ENCODE data around the gene ADGRA1.
"Not testable (repeated sequence)": the region's sequence is repeated elsewhere in the genome, so short reads cannot be mapped to it uniquely, and the experiment has no call there.

Gene ADGRA1

GRCh38 chr10:133097961-133098360, 10.2 kb downstream of the ADGRA1 start:
- no peak for DNase-seq

DNA sequence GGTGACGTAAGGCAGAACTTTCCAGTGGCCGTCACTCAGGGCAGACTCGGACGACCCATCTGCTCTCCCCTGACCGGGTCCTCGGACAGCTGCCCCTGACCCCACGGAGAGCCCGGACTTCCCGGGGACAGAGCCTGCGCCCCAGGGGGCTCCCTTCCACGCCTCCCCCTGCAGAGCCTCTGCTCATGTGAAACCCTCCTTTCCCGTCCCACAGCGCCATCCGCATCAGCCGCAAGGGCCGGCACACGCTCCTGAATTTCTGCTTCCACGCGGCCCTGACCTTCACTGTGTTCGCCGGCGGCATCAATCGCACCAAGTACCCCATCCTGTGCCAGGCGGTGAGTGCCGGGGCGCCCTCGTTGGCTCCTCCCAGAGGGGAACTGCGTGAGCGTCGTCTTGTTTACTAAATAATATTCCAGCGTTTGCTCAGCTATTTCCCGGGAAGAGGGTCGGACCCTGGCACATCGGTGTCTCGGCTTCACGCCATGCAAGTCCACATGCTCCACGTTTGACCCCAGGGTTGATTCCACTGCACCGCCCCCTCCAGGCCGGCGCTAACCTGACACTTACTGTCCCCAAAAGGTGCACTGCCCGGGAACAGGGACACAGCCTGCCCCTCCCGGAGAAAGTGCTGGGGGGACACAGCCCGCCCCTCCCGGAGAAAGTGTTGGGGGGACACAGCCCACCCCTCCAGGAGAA, 10.9 kb downstream of the ADGRA1 start:
- no peak for DNase-seq

- no peak for DNase-seq
These were observed 11.8 kb downstream of the ADGRA1 start for GRCh38 chr10:133099571-133099970.

DNA sequence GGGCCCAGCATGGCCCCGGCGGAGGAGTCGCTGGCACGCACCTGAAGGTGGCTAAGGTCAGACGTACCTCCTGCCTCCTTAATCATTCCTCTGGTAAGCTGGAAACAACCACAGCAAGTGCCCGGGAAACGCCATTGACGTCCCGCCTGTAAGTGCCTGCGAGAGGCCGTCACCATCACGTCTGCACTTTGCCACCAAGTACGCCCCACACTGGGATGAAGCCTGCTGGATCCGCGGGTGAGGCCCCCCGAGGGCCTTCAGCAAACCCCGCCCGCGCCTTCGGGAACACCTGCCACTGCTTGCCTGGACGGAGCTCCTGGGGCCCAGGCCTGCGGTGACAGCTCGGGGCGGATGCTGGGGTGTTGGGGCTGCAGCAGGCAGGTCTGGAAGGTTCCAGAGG, 12.5 kb downstream of the ADGRA1 start:
- DNase-seq: no peak

- peak; percentile 3 for DNase-seq
These were observed 13.1 kb downstream of the ADGRA1 start for GRCh38 chr10:133100706-133101415.

DNA sequence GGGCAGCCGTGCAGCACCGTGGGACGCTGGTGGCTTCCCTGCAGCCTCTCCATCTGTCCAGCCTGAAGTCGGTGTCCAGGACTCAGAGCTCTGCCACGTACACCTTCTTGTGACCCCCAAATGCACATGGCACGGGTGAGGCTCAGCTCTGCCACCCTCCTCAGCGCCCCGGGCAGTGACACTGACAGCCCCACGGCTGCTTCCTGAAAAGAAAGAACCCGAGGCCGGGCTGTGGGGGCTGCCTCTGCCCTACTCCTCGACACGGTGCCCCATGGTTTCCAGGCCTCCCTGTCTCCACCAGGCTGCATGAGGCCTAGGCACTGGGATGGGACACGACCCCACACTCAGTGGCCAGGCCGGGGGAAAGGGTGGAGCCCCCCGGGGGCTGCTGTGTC, 13.7 kb downstream of the ADGRA1 start:
- DNase-seq: no peak

GRCh38 chr10:133102415-133103095, 14.8 kb downstream of the ADGRA1 start:
- DNase-seq: no peak

- no peak for DNase-seq
These were observed 15.7 kb downstream of the ADGRA1 start for GRCh38 chr10:133103311-133103910.

DNA sequence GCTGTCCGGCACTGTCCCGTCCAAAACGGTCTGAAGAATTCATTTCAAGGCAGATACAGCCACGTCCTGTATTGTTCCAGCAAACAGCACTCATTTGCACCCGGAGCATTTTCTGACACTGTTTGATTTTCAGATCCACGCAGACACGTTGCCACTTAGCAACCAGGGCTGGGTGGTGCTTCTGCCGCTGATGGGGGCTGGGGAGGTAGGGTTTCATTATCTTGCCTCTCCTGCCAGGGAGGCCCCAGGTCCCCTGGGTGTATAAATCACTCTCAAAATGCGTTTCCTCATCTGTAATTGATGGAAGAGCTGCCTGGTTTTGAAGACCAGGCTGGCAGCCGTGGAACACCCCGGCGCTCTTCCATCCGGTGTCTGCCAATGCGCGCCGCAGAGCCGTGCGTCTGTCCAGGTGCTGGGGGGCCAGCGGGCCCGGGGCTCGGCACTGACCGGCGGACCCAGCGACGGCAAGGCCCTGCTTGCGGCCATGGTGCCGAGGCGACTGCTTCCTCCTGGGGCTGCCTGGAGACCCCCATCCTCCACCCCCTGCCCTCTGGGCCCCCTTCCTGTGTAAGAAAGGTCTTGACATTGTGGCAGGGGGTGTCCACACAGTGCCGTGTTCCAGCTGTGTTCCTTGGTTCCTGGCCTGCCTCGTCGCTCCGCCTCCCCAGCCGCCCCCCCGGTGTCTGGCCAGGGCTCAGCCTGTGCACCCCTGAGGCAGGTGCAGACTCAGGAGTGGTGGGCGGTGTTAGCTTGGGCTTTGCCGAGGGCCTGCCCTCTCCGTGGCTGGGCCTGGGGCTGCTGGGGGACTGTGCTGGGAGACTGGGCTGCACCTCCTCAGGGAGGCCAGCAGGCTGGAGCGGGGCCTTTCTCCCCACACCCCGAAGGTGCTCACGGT, 16.6 kb downstream of the ADGRA1 start:
- DNase-seq: no peak

DNA sequence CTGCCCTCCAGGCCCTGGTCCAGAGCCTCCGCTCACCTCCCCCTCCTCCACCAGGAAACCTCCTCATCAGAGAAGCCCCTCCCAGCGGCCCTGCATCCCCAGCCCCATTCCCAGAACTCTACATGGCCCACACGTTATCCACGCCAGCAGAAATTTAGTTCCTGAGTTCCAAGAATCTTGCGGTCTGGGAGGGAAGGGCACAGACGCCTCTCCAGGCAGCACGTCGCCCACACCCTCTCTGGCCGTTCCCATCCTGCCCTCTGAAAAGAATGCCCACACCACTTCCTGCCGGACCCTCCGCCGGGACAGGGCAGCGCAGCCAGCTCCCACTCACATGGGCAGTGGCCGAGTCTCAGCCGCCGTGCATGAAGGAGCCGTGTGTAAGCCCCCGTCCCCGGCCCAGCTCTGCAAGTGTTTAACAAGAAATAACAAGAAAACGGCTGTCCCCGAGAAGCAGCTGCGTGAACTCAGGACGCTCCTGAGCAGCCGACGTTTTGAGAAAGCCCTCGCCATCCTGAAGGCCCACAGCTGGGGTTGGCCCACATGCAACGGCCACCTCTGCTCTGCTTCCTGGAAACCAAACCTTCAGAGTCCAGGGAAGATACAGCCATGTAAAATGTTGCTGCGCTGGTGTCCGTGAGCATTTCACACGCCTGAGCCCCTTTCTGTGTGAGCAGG, 17.4 kb downstream of the ADGRA1 start:
- no peak for DNase-seq

GRCh38 chr10:133105686-133106390, 18.1 kb downstream of the ADGRA1 start:
- DNase-seq: no peak

DNA sequence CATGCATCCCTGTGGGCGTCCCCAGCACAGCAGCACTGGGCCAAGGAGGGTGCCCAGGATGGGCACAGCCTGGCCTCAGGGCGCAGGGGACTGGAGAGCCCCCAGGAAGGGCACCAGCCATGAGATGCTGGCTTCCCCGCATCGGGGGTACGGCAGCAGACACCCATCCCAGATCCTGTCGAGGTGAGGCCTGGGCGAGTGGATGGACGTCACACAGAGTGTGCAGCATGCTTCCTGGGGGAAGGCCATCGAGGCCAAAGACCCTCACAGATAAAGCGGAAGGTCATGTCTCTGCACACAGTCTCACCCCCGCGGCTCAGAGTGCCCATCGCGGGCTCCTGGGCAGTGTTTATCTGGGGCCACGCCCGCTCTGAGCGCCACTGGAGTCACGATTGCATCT, 18.8 kb downstream of the ADGRA1 start:
- DNase-seq: no peak

DNA sequence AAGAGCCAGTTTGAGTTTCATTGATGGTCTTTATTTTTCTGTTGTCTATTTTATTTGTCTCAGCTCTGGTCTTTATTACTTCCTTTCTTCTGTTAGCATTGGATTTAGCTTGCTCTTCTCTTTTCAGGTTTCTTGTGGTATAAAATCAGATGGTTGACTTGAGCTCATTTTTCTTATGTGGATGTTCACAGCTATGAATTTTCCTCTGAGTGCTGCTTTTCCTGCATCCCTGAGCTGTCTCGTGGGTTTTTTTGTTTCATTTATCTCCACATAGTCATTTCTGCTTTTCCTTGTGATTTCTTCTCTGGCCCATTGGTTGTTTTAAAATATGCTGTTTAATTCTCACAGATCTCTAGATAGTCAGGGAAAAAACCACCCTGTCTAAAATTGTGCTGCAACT, 19.7 kb downstream of the ADGRA1 start:
- DNase-seq: no peak

GRCh38 chr10:133109711-133110110, 22.0 kb downstream of the ADGRA1 start:
- DNase-seq: no peak

DNA sequence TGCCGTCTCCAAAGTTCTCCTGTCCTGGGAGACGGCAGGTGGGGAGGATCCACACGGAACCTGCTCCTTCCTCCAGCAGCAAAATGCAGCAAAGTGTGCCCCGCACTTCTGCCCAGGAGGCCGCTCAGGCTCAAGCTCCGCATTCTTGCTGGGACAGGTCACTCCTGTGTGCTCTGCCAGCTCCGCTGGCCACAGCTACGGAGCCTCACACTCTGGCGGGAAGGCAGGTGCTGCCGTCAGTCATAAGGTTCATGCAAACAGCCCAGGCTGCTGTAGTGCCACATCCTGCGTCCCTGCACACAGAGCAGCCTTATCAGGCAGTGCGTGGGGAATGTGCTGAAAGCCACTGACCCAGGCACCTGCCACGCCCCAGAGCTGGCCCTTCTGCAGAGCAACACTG, 22.4 kb downstream of the ADGRA1 start:
- no peak for DNase-seq

DNA sequence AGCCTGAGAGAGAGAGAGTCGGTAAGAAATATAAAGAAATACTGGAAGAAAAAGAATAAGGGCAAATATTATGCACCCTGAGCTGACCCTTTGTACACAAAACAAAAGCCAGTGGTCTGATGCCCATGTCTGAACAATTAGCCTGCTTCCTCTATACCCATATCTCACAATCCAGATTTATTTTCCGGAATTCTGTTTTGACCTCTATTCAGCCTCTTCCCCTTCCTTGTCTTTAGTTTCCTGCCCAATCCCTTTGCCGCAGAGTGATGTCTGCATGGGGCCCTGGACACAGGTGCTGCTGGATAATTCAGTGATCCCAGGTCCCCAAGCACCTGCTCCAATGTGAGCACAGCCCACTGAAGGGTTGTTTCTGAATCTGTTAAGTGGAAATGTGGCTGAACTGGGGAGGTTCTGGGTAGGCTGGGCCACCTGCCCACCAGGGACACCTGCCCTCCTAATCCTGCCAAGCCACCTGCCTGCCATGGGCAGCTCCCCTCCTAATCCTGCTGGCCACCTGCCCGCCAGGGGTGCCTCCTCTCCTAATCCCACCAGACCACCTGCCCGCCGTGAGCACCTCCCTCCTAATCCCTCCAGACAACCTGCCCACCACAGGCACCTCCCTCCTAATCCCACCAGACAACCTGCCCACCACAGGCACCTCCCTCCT, 23.0 kb downstream of the ADGRA1 start:
- DNase-seq: no peak

DNA sequence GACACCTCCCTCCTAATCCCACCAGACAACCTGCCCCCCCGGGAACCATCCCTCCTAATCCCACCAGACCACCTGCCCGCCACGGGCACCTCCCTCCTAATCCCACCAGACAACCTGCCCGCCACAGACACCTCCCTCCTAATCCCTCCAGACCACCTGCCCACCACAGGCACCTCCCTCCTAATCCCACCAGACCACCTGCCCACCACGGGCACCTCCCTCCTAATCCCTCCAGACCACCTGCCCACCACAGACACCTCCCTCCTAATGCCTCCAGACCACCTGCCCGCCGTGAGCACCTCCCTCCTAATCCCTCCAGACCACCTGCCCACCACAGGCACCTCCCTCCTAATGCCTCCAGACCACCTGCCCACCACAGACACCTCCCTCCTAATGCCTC, 23.9 kb downstream of the ADGRA1 start:
- not testable (repeated sequence) for DNase-seq

GRCh38 chr10:133113146-133113830, 25.6 kb downstream of the ADGRA1 start:
- DNase-seq: no peak

- DNase-seq: no peak
These were observed 26.1 kb downstream of the ADGRA1 start for GRCh38 chr10:133113847-133114246.

DNA sequence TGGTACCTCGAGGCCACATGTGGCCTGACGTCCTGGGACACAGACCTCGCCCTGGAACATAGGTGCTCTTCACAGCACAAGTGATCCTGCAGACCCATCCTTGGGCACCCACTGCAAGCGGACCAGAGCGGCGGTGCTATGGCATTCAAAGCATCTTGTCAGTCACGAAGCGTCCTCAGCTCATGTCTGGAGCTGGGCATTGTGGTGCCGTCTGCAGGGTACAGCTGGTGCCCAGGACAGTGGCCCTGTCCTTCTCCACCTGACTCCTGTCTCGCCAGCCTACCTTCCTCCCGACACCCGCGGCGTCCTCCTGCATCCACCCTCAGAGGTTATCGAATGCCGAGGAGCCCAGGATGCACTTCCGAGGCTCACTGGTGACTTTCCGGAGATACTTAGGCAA, 26.5 kb downstream of the ADGRA1 start:
- no peak for DNase-seq
